M059J (cell line): Measurements from ENCODE around the gene INAFM1. TPM values are rescaled to one million over a fixed set of nuclear protein-coding genes. Genes with fewer than 3 reads are reported as not detected.

ENCODE experiments used
- DNase-seq: peaks from one replicate; pipeline ENCODE4 v3.0.0-alpha.2; 2012; ENCODE audit warnings: low read depth
- total RNA-seq: library from RNA; depleted of rRNA; stranded (reverse); fragments of >200 nt; shearing (Covaris generic); gene quantifications from 2 replicates; pipeline ENCODE4 v1.2.3, GENCODE V29; 2014; rRNA removed

Gene INAFM1
- total RNA-seq, 1 experiment from 2014 or later = 6.0 TPM

- peak; percentile 29 for DNase-seq
These were observed 34.9 kb downstream of the INAFM1 start, which contains the start of gene C5AR1 for GRCh38 chr19:47309608-47310007. Gene C5AR1 (plus strand): TSS chr19:47309861. CDS start chr19:47309896, 35 bp downstream.

DNA sequence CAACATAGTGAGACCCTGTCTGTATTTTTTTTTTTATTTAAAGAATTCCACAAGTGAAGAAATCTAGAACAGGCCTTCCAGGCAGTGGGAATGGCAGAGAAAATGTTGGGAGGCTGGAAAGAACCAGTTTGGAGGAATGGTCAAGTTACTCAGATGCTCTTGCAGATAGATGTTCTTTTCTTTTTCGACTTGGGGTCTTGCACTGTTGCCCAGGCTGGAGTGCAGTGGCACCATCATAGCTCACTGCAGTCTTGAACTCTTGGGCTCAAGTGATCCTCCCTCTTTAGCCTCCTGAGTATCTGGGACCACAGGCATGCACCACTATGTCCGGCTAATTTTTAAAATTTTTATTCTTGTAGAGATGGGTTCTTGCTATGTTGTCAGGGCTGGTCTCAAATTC, 35.6 kb downstream of the INAFM1 start:
- no peak for DNase-seq

GRCh38 chr19:47310819-47311218, 36.1 kb downstream of the INAFM1 start:
- DNase-seq = peak; percentile 27

- DNase-seq = no peak
These were observed 37.8 kb downstream of the INAFM1 start for GRCh38 chr19:47312366-47313006.

GRCh38 chr19:47313754-47314295, 39.1 kb downstream of the INAFM1 start:
- no peak for DNase-seq

GRCh38 chr19:47315125-47315821, 40.6 kb downstream of the INAFM1 start:
- peak; percentile 93 for DNase-seq

GRCh38 chr19:47316513-47316912, 41.8 kb downstream of the INAFM1 start:
- DNase-seq = no peak

GRCh38 chr19:47319923-47320871, 45.5 kb downstream of the INAFM1 start:
- no peak for DNase-seq

GRCh38 chr19:47321630-47322029, 46.9 kb downstream of the INAFM1 start:
- DNase-seq = no peak

DNA sequence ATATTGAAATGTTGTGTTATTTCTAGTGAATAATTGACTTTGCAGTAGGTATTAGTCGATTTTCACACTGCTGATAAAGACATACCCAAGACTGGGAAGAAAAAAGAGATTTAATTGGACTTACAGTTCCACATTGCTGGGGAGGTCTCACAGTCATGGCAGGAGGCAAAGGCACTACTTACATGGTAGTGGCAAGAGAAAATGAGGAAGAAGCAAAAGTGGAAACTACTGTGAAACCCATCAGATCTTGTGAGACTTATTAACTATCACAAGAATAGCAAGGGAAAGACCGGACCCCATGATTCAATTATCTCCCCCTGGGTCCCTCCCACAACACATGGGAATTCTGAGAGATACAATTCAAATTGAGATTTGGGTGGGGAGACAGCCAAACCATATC, 47.4 kb downstream of the INAFM1 start:
- no peak for DNase-seq

DNA sequence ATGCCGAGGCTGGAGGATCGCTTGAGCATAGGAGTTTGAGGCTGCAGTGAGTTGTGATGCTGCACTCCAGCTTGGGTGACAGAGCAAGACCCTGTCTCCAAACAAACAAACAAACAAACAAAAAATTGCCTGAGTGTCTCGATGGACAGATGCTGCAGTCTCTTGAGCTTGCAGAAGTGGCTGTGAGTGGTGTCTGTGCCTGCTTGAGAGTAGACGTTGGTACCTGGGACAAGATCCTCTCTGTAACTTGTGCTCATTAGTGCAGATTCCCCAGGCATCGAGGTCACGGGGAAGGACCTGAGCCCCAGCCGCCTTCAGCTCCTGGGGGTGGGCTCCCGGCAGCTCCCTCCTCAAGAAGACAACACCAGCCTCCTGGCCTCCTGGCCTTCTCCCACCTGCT, 48.7 kb downstream of the INAFM1 start:
- no peak for DNase-seq

DNA sequence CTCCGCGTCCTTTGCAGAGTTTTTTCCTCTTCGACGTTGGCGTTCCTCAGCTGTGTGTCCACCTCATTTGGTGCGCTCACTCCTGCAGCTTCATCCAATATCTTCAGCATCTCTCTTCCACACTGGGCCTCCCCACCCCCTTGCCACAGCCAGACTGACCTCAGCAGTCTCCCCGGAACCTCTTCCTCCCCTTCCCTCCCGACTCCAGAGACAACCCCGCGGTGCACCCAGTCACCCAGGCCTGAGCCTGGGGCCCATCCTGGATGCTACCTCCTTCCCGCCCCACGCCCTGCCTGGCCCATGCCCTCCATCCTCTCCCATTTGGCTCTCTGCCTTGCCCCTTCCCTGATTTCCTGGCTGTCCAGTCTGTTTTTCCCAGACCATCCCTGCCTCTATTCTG, 49.2 kb downstream of the INAFM1 start:
- no peak for DNase-seq

DNA sequence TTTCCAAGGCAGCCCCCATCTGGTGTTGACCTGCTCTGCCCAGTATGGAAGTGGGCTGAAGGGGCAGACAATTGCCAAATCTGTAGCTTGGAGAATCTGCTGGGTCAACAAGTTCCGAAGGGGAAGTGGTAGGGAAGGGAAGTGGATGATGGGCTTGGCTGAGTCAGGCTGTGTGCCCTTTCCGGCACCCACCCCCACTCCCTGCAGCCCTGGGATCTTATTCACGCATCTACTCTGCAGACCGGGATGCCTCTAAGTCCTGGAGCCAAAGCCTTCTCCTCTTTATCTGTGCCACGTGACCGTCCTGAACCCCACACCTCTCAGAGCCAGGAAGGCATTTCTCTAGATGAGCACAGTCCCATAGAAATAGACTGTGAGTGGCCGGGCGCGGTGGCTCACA, 49.8 kb downstream of the INAFM1 start:
- DNase-seq = no peak

Other genes with a start within 250 kb of the INAFM1 start
- 57.2 and 64.7 TPM in 2 replicates for gene TMEM160, start 226.3 kb upstream of the INAFM1 start, total RNA-seq
- gene ZC3H4, start 161.1 kb upstream of the INAFM1 start, total RNA-seq = 4.5 and 11.2 TPM in 2 replicates
- gene SAE1, start 144.1 kb upstream of the INAFM1 start, total RNA-seq = 238 and 270 TPM in 2 replicates
- gene BBC3, start 43.7 kb upstream of the INAFM1 start, total RNA-seq = 1.9 and 5.0 TPM in 2 replicates
- 2.1 and 6.0 TPM in 2 replicates for gene CCDC9, start 18.4 kb upstream of the INAFM1 start, total RNA-seq
- gene C5AR1, start 35.0 kb downstream of the INAFM1 start, total RNA-seq = 0.05 TPM in 1 of 2 replicates, not detected in the other
- gene C5AR2, start 57.3 kb downstream of the INAFM1 start, total RNA-seq = 0.39 and 0.91 TPM in 2 replicates
- gene DHX34, start 74.4 kb downstream of the INAFM1 start, total RNA-seq = 10.8 and 16.2 TPM in 2 replicates
- gene MEIS3, start 144.6 kb downstream of the INAFM1 start, total RNA-seq = 3.3 and 5.4 TPM in 2 replicates
- not detected in 2 replicates for gene SLC8A2, start 197.0 kb downstream of the INAFM1 start, total RNA-seq
- gene KPTN, start 209.3 kb downstream of the INAFM1 start, total RNA-seq = 3.4 and 11.1 TPM in 2 replicates
- 211 and 268 TPM in 2 replicates for gene NAPA, start 240.2 kb downstream of the INAFM1 start, total RNA-seq